ENCODE data around the gene WDR44.
"Not testable (repeated sequence)": the region's sequence is repeated elsewhere in the genome, so short reads cannot be mapped to it uniquely, and the experiment has no call there.

The WDR44 gene

DNA sequence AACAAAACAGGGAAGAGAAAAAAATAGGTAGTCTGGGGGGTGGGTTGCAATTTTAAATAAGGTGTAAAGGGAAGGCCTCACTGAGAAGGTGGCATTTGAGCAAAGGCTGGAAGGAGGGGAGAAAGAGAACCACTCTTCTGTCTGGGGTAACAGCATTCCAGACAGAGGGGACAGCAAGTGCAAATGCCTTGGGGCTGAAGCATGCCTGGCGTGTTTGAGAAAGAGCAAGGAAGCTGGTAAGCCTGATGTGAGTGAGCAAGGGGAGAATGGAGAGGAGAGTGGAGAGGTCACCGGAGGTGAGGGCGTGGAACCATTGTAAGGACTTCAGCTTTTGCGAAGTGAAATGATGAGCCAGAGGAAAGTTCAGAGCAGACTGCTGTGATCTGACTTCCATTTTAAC lies 130.0 kb downstream of the WDR44 start:
- DNase-seq (ENCODE audit: low read depth, low spot score) = no peak

GRCh38 chrX:118480172-118480571 lies 134.3 kb downstream of the WDR44 start:
- DNase-seq (ENCODE audit: low read depth, low spot score) = no peak

GRCh38 chrX:118482384-118482783 lies 136.5 kb downstream of the WDR44 start:
- not testable (repeated sequence) for DNase-seq (ENCODE audit: low read depth, low spot score)

DNA sequence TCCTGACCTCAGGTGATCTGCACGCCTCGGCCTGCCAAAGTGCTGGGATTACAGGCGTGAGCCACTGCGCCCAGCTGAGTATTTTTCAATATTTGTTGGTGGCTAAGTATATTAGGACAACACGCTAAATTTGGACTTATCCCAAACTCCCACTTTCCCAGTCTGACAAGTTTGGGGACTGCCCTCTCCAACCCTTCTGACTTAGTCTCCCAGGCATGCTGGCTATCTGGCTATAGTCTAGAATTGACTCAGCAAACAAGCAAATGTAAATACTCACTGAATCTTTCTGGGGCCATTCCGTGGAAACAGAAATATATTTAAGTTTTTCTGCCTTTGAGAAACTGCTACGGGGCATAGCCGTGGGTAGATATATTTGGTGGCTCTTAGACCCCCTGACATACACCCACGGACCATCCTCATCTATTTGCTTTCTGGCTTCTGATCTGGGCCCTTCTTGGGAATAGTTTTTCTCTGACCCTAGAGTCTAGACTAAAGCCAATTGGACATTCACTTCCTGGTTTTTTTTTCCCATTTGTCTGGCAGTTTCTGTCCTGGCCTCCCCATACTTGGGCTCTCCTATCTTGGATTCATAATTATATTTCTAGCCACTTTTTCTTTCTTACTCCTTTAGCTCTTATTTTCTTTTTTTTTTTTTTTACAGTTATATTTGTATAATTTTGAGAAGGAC lies 138.5 kb downstream of the WDR44 start:
- DNase-seq (ENCODE audit: low read depth, low spot score) = no peak

GRCh38 chrX:118486693-118487092 lies 140.8 kb downstream of the WDR44 start:
- DNase-seq (ENCODE audit: low read depth, low spot score) = not testable (repeated sequence)

- no peak for DNase-seq (ENCODE audit: low read depth, low spot score)
These were observed 147.1 kb downstream of the WDR44 start for GRCh38 chrX:118493016-118493415.

GRCh38 chrX:118493653-118494297 lies 147.9 kb downstream of the WDR44 start:
- no peak for DNase-seq (ENCODE audit: low read depth, low spot score)

DNA sequence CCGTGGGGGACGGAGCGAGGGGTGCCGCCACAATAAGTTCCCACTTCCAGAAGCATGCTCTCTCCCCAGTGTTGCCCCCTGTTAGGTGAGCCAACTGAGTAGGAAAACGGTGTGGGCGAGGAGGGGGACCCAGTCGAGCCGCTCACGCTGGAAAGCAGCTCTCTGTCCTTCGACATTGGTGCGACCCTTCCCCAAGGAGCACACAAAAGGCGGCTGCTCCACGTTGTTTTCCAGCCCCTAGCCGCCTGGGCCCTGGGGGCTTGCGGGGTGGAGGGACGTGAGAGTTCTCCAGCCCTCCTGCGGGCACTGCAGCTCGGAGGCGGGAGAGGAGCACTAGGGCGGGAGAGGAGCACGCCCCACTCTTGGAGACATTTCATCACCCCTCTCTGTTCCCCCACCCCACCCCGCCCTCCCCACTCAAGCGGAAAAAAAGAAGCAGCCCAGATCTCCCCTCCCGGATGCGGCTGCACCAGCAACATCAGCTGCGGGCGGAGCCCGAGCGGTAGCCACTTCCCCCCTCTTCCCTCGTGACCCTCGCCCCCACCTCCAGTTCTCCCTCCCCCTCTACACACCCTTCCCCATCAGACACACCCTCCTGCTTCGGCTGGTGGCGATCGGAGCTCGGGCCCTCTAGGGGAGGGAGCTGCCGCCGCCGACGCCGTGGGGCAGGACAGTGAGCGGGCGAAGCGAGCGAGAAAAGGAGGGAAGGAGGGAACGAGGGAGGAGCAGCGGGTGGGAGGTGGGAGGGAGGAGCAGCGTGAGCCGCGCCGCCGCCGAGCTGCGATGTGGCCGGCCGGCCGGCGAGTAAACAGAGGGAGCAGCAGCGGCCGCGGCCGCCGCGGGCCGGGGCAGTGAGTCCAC lies 149.4 kb downstream of the WDR44 start, which contains the start of gene DOCK11:
Gene DOCK11, plus strand, starts transcription at position 755 of the 861 bp plus-strand sequence. CDS start 157 bp downstream, outside the sequence.
- DNase-seq (ENCODE audit: low read depth, low spot score) = peak; percentile 56

- peak; percentile 17 for DNase-seq (ENCODE audit: low read depth, low spot score)
These were observed 150.3 kb downstream of the WDR44 start for GRCh38 chrX:118495958-118496762.

- DNase-seq (ENCODE audit: low read depth, low spot score) = no peak
These were observed 150.8 kb downstream of the WDR44 start for GRCh38 chrX:118496763-118497079.

DNA sequence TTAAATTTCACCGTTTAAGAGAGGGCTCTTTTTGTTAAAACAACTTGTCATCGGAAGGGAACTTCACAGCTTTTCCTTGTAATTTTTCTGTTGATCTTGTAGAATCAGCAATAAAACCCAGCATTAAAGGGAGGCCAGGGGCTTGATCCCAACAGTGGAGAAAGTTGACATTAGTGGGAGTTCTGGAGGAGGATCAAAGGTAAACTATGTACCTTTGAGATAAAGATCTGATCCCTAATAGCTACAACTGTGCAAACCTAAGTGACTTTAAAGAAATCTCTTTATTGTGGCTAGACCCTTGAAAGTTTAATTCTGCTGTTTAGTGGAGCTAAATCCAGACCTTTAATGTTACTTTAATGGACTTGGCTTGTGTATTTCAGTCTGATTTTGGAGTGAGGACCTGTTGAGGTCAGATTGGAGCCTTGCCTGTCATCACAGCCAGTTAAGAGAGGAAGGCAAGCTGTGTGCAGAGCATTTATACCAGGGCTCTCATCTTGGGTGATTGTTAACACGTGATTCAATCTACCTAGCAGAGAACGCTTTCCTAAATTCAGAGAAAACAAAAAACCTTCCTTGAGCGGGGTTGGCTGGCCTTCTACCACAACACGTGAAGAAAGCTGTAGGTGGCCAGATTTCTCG lies 151.4 kb downstream of the WDR44 start:
- DNase-seq (ENCODE audit: low read depth, low spot score) = no peak

DNA sequence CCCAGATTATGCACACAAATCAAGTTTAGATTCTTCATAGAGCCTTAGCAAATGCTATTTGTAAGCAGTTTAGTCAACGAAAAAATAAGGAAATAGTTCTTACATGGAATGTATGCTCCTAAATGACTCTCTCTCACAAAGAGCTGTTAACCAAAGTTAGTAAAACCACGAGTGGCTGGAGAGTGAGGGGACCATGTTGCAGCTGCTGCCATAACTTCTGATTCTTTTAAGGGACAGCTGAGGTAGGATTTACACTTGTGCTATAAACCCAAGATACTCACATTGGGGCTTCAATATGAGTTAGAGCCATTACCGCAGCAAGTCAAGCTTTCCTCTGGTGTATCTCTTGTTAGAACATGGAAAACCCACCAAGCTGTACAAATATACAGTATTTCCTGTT lies 152.4 kb downstream of the WDR44 start:
- DNase-seq (ENCODE audit: low read depth, low spot score) = no peak

DNA sequence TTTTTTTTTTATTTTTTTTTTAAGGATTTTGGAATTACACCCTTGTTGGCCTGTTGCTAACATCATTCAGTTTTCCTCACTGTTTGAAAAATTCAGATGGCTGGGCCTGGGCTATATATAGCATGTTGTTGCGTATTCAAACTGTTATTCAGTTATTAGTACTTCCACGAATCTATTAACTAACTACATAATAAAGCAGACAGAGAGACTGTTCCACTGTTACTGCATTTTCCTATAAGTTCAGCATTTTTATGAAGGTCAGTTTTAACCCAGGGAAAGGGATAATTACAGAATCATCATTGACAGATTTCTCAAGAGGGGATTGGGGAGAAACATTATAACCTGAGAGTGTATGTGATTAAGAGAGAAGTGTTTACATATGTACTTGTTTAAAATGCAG lies 152.8 kb downstream of the WDR44 start:
- DNase-seq (ENCODE audit: low read depth, low spot score) = no peak

GRCh38 chrX:118499295-118499694 lies 153.4 kb downstream of the WDR44 start:
- DNase-seq (ENCODE audit: low read depth, low spot score) = no peak
